CMK (cell line): ENCODE measurements around the gene ABLIM1.

Experiments used
- DNase-seq: peaks from one replicate; pipeline ENCODE4 v3.0.0-alpha.2; 2010; ENCODE audit warnings: low read depth

The ABLIM1 gene

DNA sequence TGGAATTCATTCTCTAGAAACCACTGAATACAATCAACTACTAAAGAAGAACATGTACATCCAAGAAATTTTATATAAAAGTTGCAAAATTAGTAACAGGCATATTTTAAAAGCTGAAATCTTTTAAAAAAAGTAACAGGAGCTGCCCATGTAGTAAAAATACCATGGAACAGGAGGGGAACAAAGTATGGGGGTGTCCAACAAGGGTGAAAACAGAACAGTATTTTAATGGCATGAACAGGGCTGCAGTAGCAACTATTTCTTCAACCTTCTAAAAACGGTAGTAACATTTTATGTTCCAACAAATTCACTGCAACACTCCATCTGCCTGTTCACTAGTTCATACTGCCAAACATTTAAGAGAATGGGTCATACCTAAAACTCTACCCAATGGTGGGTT is 77.0 kb downstream of the ABLIM1 start:
- no peak for DNase-seq

DNA sequence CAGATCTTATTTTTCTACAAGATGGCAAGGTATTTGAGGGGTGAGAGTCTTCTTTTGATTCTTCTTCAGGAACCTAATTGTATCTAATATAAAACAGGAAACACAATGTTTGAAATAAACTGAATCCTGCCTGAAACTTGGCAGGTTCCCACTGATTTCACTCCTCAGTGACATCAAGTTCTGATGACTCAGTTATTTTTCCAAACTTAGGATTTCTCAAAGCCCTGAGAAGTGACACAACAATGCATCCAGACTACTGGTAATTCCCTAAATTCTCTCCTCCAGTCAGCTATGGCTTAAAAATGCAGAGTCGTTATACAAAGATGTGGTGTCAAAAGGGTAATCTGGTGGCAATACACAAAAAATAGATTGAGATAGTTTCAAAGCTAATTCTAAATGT is 80.9 kb downstream of the ABLIM1 start:
- DNase-seq: no peak

DNA sequence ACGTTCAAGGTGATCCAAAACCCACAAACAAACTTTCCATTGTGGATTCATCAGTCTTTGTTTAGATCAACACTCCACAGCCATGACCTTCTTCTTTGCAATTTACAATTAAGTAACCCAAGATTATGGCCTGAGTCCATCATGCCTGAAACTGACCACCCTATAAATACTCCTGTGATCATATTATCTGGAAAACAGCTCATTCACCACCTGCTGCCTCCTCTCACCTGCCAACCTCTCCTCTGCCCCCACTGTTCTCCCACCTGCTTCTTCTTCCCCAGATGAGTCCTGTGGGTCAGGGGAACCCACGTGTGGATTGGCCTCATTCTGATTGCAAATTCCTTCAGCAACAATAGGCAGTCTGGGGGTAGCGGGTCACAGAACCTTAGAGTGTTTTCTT is 81.4 kb downstream of the ABLIM1 start:
- no peak for DNase-seq

DNA sequence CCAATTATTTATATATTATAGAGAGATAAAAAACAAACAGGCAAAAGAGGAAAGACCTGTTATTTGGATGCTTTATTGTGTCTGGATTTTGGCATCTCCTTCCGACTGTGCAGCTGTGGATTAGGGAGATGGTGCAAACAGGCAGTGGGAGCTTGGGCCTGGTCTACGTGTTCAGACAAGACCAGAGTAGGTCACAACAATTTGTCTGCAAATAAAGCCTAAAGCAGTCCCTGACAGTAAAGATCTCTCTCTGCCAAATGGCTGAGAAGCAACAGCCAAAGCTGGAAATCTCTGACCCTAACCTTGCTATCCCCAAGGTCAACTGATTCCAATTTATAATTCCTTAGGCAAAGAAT is 82.0 kb downstream of the ABLIM1 start:
- DNase-seq: no peak

DNA sequence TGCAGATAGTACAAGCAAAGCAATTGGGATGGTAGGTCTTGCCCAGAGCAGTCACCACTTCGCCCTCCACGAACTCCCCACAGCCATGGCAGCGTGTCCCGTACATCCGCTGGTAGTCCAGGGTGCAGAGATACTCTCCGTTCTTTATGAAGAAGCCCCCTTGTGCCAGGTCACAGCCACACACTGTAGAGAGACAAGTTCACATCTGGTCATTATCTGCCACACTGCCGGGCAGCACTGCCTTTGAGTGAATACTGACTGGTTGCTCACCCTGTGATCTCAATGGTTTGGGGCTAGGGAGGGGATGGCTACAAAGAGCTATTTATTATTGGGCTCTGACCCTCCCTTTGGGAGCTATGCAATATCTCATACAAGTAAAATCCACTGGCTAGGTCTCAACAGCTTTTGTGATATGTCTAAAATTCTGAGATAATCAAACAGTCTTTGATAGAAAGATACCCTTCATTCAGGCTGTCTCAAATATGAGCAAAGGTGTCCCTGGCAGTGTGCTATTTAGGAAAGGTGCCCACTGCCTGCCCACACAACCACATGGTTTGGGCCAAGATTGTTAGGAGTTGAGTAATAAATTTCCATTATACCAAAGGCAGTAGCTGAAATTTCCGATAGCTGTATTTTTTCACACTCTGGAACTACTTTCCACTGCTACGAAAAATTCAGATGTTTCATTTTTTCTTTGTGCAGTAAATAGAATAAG is 82.5 kb downstream of the ABLIM1 start:
- DNase-seq: no peak

DNA sequence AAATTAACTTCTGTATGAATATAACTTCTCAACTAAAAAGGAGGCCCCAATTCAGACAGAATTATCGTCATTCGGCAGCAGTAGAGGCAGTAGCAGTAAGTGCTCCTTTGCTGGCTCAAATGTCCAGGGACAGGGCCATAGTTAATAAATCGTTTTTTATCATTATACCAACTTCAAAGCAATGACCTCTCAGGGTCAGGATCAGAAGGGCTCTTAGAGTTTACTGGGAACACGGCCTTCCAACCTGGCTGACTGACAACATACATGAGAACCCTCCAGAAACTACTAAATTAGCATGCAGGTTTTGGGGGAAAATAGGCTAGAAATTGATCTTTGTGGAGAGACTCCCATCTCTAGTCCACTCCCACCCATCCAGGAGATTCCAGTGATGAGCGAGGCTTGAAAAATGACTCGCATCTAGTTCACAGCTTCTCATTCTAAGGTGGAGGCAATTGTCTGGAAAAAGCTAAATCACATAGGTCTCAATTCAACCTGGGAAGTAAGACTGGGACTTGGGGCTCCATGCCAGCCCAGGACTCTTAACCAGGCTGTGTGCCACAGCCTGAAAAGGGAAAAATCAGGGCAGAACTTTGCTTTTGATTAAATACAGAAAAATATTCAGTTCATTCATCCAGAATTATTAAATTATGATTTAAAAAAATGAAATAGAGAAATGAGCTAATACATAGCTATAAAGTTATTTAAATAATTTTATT is 84.6 kb downstream of the ABLIM1 start:
- DNase-seq: no peak

DNA sequence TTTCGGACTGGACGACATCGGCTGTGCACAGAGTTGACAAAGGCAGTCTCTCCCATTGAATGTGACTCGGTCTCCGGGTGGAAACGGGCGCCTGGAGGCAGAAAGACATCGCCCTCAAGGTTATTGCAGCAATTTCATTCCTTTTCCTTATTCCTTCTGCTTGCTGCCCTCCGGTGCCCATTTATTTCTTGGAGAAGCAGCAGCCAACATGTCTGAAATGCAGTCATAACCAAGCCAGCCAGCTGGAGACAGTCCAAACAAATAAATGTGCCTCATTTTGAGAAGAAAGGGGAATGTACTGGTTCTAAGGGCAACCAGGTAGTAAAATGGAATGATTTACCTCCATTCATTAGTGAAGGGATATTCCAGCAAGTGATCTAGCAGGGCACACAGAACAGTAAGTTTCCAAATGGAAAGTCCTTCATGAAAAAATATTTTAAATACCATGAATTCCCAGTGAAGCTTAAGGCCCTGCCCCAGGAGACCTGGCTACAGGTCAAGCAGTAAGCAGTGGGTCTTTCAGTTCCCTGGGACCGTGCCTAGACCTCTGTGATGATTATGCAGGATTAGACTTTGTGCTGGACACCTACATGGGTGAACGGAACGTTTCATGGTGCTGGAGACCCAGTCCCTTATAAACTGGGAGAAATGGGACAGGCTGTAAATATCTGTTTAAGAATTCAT is 86.6 kb downstream of the ABLIM1 start:
- no peak for DNase-seq

DNA sequence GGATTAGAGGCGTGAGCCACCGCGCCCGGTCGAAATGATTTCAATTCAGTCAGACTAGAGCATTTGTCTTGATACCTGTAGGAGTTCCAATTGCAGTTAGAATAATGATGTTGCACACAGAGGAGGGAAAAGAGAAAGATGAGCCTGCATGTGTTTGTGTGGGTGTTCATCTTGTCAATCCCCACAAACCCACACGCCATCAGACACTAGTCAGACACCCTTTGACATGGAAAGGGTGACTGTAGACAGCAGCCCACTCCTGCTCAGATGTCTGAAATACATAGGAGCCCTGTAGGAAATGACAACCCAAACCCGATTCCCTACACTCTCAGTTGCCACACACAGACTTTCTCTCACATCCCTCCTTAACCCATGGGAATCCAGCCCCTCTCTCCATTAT is 92.0 kb downstream of the ABLIM1 start:
- no peak for DNase-seq

DNA sequence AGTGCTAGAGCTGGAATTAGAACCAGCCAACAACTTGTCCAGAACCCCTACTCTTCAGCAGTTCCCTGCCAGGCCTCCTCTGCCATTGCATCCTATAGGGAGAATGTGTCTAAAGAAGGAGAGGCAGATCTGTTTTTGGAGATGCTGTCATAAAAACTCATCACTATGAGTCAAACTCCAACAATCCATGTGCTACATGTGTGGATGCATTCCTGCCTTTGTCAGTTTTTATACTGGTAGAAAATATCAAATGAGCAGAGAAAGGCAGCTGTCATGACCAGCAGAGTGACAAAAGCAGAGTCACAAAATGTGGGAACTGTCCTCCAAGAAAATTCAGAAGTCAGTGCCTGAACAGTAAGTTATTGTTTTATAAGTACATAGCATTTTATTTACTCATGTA is 93.0 kb downstream of the ABLIM1 start:
- no peak for DNase-seq

DNA sequence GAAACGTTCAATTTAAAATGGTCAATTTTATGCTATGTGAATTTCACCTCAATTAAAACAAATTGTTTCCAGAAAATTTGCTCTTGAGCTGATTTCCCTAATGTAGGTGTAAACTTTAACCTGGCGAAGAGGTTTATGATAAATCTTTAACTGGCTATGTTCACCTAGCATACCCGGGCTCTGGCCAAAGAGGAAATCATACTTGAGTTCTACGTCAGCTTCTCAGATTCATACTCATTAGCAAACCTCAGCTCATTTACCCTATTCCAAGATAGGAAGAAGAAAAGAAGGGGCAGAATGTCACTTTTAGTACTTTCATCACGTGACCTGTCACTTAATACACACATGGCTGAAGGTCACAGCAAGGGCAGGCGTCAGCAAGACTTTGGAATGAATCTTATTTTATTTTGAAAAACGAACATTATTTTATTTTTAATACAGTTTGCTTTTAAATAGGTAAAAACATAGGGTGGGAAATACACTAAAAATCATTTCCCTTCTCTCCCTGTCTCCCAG is 97.0 kb downstream of the ABLIM1 start:
- DNase-seq: no peak

DNA sequence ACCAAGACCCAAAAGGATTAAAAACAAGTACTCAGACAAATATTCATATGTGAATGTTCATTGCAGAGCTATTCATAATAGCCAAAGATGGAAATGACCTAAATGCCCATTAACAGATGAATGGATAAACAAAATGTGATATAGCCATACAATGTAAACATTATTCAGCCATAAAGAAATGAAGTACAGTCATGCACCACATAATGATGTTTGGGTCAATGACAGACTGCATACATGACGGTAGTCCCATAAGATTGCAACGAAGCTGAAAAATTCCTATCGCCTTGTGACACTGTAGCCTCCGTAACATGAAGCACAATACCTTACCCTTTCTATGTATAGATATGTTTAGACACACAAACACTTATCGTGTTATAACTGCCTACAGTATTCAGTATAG is 97.9 kb downstream of the ABLIM1 start:
- no peak for DNase-seq

DNA sequence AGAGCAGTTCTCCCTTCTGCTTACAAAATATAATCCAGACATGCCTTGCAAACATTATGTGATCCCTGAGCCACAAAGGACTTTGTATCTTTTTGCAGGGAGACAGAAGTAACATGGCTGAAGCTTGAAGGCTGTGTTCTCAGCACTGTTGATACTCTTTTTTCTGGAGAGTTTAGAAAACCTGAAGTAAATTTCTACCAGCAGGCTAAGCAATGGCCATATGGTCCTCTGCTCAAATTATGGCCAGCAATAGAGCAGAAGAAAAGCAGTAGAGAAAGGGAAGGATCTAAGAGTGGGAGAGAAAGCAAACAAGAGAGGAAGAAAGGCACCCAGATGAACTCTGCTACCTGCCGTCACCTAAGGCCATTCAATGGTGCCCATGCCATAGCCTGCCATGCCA is 98.4 kb downstream of the ABLIM1 start:
- DNase-seq: no peak

DNA sequence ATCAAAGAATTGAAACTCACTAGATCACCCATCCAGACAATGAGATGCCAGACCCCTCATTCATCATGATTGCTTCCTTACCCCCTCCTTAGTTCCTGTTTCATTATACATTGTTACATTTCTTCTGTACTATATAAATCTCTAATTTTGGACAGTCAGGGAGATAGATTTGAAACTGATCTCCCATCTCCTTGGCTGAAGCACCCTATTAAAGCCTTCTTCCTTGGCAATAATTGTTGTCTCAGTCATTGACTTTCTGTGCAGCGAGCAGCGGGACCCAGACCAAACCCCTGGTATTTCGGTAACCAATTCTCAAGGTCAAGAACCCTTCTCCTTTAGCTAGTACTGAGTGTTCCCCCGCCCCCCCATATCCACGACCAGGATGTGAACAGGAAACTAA is 100.2 kb downstream of the ABLIM1 start:
- DNase-seq: no peak

DNA sequence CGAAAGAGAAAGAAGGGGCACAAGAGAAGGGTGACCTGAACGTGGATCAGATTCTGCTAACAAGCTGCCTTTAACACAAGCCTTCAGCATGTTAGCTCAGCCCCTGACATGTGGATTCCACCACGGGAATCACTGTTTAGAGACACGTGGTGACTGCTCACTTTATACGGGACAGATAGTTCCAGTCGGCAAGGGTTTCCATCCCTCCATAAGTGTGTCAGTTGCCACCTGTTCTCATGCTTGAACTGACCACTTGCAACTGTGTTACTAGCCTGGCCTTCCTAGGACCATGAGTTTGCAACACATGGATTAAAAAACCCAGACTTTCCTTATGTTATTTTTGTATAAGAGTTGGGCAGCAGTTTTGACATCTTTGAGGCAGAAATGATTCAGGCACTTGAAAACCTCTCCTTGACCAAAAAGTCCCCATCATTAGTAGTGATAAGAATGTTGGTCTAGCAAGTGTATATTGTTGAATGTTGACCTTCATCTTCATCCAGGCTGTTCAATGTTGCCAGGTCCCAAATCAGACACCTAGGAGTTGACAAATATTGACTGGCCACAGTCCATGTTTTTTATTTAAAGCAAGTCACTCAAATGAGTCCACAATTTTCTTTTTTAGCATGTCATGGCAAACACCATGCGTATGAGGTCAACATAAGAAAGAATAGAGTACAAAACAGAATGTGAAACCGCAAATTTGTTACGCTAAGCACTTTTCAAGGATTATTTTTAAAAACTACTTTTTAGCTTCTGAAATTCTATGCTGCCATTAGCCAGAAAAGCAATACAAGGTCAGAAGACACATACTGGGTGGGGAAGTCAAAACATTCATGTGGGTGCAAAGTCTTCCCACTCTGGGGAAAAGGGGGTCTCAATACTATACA is 101.6 kb downstream of the ABLIM1 start:
- DNase-seq: no peak

DNA sequence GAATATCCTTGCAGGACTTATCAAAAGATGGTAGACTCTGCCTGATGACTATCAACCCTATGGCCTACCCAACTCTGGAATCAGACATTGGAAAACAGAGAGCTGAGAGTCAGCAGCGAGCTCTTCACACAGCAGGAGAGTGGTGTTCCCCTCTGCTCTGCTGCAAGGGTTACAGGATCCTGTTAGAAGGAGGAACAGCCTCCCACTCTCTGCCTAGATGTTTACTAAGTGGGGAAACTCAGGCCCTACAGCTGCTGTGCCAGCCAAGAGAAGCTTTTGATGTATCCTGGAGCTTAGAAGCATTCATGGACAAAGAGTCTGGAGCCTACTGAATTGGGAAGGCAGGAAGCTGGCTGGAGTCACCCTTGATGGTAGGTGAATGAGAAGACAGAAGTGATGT is 104.6 kb downstream of the ABLIM1 start:
- no peak for DNase-seq

DNA sequence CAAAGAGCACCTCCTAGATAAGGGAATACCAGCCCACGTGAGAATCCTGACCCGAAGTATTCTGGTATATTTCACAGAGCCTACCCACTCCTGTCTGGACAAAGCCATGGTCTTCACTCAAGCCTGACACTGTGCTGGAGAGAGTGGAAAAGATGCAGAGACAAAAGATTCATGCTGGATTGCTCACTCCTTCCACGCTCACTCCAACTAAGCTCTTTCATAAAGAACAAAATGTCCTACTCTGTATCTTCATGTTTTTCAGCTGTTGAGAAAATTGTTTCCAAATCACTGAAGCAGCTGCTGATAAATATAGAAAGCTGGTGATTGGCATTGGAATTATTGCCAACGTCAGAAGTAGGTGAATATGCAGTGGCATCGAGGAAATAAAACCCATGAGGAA is 106.0 kb downstream of the ABLIM1 start:
- no peak for DNase-seq

DNA sequence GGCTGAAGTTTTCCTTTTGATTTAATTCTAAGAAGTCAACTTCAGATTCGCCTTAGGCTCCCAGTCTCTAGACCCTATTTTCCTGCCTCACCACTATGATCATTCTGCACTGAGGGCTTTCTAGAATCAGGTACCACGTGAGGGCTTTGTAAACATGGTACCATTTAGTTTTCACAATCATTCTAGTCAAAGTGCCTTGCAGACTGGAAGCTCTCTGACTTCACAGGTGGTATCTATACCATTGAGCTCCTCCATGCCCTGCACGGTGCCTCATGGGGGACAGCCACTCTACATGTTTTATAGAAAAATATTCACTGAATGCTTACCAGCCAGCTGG is 106.5 kb downstream of the ABLIM1 start:
- no peak for DNase-seq

DNA sequence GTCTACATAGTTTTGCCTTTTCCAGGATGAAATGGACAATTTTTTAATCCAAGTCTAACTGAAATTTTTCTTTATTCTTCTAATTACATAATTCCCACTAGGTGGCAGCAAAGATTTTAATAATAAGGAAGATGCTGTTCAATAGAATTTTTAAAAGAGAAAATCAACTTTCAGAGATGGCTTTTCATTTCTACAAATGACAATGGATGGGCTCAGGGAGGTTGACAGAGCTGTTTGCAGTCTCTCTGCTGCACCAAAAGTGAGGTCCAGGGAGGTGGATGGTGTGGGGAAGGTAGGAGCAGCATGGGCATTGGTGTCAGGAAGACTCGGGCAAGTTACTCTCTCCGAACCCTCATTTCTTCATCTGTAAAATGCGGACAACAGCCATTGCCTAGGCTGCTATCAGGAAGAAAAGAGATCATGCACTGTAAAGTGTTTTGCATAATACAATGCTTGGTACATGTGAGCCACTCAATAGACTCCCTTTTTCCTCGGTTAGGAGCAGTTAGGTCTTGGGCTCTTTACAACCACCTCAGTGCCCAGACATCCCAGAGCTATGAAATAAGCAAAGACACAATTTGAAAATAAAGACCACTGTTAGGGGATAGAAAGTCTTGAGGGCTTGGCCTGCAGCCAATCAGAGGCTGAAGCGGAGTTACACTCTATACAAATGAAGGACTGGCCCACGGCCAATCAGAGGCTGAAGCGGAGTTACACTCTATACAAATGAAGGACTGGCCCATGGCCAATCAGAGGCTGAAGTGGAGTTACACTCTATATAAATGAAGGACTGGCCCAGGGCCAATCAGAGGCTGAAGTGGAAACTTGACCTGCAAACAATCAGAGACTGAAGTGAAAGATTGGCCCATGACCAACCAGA is 107.1 kb downstream of the ABLIM1 start:
- DNase-seq: no peak

DNA sequence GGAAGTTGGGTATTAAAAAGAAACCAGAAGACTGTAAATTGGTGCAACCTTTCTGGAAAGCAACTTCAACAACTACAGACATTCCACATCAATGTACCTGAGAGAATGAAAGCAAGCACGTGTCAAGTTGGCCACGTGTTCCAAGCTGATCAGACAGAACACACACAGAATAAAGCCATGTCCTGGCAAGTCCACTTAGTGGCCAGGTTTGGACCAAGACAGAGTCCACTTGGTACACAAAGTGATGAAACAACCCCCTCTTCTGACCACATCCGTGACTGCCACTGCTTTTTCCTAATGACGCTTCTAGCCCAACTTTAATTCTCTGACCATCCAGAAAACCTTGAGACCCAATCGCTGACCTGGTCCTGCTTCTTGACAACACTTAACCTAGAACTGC is 109.4 kb downstream of the ABLIM1 start:
- DNase-seq: no peak

DNA sequence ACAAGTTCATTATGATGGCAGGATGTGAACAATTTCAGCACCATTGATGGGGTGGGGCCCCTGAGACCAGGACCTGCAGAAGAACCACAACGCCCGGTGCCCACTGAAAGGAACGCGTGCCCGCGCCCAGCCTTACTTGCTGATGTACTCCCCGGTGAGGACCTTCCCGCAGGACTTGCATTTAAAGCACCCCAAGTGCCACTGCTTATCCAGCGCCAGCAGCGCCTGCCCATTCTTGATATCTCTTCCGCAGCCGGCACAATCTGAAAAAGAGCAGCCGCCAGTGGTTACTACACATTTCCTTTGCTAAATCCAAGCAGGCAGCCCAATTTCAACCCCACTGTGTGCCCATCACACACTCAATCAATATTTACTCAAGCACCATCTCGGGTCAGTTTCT is 110.6 kb downstream of the ABLIM1 start:
- DNase-seq: no peak

DNA sequence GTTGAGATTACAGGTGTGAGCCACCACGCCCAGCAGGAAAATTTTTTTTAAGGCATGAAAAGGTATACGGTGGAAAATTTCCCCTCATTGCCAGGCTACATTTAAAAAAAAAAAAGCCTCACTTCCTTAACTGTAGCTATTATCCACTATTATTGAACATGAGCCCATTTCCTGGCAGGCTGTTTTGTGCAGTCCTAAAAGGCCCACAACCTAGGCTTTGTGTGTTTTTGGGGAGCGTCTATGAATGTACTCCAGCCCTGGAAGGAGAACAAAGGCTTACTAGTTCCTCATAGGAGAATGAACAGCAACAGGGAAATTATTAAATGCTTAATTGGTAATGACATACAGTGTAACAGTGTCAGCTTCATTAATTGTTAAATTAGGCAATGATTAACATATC is 111.0 kb downstream of the ABLIM1 start:
- DNase-seq: no peak
